ENCODE results near the gene TPMT.

- TF ChIP-seq CTCF (IDR thresholded peaks at IDR 0.05) = no peak
- no peak for TF ChIP-seq POLR2A (IDR thresholded peaks at IDR 0.05)
These were observed 1.6 kb downstream of the TPMT start for GRCh38 chr6:18153311-18153703.
